Measurements from ENCODE around the gene RPL29. TPM values are rescaled to one million over a fixed set of nuclear protein-coding genes. Genes with fewer than 3 reads are reported as not detected.
"Not testable (repeated sequence)": the region's sequence is repeated elsewhere in the genome, so short reads cannot be mapped to it uniquely, and the experiment has no call there.

Gene RPL29
- total RNA-seq, 2 donors from 2014 or later, result 1,051 to 1,273 TPM

DNA sequence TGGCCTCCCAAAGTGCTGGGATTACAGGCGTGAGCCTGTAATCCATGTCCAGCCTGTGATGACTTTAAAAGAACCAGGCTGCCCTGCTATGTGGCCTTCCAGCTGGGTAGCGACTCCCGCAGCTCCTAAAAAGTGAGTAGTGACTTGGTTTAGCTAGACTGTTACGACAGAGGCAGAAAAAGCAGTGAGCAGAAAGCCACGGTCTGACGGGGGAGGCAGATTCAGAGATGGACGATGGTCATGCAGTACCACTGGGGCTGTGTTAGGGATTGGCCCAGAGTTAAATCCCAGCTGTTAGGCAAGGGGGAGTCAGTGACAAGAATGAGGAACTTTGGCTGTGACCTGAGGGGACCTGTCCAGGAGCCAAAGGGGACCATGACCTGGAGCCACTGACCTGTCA, 3.1 kb upstream of the RPL29 start:
- Histone ChIP-seq H3K36me3 (peaks cover 8% of the 10 kb centered on the region), H3K27me3 (no peaks in the 10 kb centered on the region), H3K9ac (ENCODE audit: low read depth in 2 of 2, low read length in 2 of 2) (no peak overlapping the region), H3K27ac (no peak overlapping the region), H3K4me1 (peaks cover 6% of the 10 kb centered on the region), H3K4me3 (no peak overlapping the region), H3K9me3 (no peaks in the 10 kb centered on the region)
- no peak for DNase-seq
- TF ChIP-seq, protein P1, sequence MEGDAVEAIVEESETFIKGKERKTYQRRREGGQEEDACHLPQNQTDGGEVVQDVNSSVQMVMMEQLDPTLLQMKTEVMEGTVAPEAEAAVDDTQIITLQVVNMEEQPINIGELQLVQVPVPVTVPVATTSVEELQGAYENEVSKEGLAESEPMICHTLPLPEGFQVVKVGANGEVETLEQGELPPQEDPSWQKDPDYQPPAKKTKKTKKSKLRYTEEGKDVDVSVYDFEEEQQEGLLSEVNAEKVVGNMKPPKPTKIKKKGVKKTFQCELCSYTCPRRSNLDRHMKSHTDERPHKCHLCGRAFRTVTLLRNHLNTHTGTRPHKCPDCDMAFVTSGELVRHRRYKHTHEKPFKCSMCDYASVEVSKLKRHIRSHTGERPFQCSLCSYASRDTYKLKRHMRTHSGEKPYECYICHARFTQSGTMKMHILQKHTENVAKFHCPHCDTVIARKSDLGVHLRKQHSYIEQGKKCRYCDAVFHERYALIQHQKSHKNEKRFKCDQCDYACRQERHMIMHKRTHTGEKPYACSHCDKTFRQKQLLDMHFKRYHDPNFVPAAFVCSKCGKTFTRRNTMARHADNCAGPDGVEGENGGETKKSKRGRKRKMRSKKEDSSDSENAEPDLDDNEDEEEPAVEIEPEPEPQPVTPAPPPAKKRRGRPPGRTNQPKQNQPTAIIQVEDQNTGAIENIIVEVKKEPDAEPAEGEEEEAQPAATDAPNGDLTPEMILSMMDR (IDR thresholded peaks at IDR 0.05), result no peak
- intact Hi-C loops (cut with DNase I), result no loop called here

DNA sequence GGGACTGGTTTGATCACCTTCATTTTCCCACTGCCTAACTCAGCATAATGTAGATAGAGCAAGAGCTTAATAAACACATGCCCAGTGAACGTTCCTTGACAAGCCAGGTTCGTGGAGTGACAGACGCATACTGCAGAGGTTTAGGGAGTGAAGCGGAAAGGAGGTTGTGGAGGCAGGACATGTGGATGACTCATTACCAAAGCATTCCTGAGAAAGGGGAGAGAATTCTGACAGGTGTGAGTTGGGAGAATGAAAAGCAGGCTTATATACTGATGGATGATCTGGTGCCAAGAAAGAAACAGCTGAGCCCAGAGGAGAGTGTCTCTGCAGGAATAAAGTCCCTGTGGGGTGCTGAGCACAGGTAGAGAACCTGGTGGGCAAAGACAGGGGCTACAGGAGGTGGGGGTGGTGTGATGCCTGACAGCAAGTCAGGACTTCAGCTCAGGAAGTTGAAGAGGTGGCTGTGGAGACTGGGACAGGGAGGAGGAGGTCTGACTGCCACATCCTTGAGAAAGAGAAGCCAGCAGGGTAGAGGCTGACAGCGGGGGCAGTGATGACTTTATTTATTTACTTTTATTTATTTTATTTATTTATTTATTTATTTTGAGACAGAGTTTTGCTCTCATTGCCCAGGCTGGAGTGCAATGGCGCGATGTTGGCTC, 2.4 kb upstream of the RPL29 start:
- Histone ChIP-seq H3K27ac (no peak overlapping the region), H3K36me3 (peaks cover 9% of the 10 kb centered on the region), H3K9ac (ENCODE audit: low read depth in 2 of 2, low read length in 2 of 2) (no peak overlapping the region), H3K27me3 (no peaks in the 10 kb centered on the region), H3K9me3 (no peaks in the 10 kb centered on the region), H3K4me1 (peaks cover 6% of the 10 kb centered on the region), H3K4me3 (no peak overlapping the region)
- no peak for DNase-seq
- intact Hi-C loops (cut with DNase I), result no loop called here
- TF ChIP-seq, protein P1 (IDR thresholded peaks at IDR 0.05), result no peak

DNA sequence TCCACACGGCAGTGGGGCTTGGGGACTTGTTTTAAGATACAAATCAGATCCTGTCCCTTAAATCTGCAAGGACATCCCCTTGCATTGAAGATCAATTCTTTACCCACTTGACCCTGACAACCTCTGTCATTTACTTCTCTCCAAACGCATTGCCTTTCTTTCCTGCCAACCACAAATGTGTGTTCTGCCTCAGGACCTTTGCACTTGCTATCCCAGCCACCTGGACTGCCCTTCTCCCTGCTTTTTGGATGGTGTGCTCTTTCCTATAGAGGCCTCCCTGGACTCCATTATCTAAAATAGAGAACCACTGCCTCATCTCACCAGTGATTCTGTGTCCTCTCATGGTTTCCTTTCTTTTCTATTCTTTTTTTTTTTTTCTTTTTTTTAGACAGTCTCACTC, 1.5 kb upstream of the RPL29 start:
- Histone ChIP-seq H3K4me1 (peaks cover 6% of the 10 kb centered on the region), H3K9ac (ENCODE audit: low read depth in 2 of 2, low read length in 2 of 2) (no peak overlapping the region), H3K36me3 (peaks cover 9% of the 10 kb centered on the region), H3K27me3 (no peaks in the 10 kb centered on the region), H3K27ac (no peak overlapping the region), H3K9me3 (no peaks in the 10 kb centered on the region), H3K4me3 (no peak overlapping the region)
- intact Hi-C loops (cut with DNase I), result no loop called here
- TF ChIP-seq, protein P1 (IDR thresholded peaks at IDR 0.05), result no peak
- no peak for DNase-seq

DNA sequence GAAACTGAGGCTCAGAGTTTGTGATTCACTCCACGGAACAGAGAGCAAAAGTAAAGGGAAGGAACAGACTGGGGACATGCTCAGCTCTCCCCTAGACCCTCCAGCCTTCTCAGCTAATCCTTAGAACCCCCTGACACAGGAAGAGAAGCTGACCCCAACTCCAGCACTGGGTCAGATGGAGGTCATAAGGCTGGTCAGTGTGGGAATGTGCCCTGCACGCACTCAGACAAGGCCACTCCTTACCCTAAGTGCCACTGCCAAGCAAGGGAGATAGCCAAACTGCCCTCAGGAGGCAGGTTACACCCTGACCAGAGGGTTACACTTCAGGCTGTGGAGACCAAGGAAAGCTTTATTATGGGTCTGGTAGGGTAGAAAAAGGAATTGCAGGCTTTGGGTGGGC, 1.2 kb downstream of the RPL29 start:
- no peak for DNase-seq
- no peaks in the 10 kb centered on the region for H3K9me3 ChIP-seq
- H3K27ac ChIP-seq, result no peak overlapping the region
- peaks cover 6% of the 10 kb centered on the region for H3K4me1 ChIP-seq
- H3K36me3 ChIP-seq, result peaks cover 9% of the 10 kb centered on the region
- no peaks in the 10 kb centered on the region for H3K27me3 ChIP-seq
- H3K4me3 ChIP-seq, result peak overlapping the region; percentile 75
- intact Hi-C loops (cut with DNase I), result no loop called here
- TF ChIP-seq, protein P1 (IDR thresholded peaks at IDR 0.05), result no peak
- H3K9ac ChIP-seq (ENCODE audit: low read depth in 2 of 2, low read length in 2 of 2), result peak overlapping the region; percentile 99

DNA sequence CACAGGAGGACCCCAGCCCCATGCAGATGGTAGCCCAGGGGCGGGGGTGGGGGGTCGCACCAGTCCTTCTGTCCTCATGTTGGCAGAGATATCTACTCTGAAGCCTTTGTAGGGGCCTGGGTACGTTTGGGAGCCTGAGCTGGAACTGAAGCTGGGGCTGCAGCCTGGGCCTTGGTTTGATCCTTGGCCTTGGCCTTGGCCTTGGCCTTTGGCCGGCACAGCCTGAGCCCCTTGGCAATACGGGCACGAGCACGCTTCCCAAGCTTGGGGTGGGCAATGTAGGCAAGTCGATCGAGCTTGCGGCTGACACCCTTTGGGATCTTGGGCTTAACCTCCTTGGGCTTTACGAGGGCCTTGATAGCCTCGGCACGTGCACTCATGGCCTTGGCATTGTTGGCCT, 2.0 kb downstream of the RPL29 start:
- H3K9ac ChIP-seq (ENCODE audit: low read depth in 2 of 2, low read length in 2 of 2); intact Hi-C loops (cut with DNase I); H3K4me1 ChIP-seq; H3K4me3 ChIP-seq; H3K36me3 ChIP-seq; DNase-seq; H3K27ac ChIP-seq; H3K9me3 ChIP-seq; H3K27me3 ChIP-seq: not testable (repeated sequence)

DNA sequence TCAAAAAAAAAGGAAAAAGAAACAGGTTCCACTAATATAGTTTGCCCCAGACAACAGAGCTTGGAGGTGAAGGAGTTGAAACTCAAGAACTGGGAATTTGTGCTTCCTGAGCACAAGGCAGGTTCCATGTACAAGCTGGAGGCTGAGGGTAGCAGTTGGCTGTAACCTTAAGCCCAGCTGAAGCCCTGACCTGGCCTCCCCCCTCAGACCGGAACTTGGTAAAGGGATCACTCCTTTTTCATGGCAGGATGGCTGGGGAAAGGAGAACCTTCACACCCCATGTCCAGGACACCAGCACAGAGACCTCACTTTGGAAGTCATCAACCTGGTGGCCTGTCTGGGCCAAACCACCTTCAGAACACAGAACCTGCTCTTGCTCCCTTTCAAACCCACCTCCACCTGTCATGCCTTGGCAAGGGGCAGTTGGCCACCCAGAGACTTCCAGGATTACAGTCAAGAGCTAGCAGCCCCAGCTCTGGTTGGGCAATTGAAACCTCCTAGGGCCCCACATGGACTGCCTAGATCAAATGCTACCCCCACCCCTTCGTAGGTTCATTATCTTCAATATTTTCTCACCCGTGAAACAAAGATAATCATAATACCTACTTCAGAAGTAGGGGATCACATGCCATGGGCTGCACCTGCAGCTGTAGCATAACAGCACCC, 3.5 kb downstream of the RPL29 start:
- Histone ChIP-seq H3K9me3 (no peaks in the 10 kb centered on the region), H3K27ac (no peak overlapping the region), H3K4me1 (peaks cover 6% of the 10 kb centered on the region), H3K4me3 (no peak overlapping the region), H3K27me3 (no peaks in the 10 kb centered on the region), H3K36me3 (peaks cover 9% of the 10 kb centered on the region), H3K9ac (ENCODE audit: low read depth in 2 of 2, low read length in 2 of 2) (peak overlapping the region; percentile 20 to 46)
- TF ChIP-seq, protein P1 (IDR thresholded peaks at IDR 0.05), result no peak
- DNase-seq, result no peak
- intact Hi-C loops (cut with DNase I), result no loop called here

DNA sequence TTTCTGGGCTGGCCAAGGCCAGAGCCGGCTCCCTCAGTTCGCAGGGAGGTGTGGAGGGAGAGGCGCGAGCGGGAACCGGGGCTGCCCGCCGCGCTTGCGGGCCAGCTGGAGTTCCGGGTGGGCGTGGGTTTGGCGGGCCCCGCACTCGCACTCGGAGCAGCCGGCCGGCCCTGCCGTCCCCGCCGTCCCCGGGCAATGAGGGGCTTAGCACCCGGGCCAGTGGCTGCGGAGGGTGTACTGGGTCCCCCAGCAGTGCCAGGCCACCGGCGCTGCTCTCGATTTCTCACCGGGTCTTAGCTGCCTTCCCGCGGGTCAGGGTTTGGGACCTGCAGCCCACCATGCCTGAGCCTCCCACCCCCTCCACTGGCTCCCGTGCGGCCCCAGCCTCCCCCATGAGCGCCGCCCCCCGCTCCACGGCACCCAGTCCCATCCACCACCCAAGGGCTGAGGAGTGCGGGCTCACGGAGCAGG, 5.2 kb downstream of the RPL29 start:
- intact Hi-C loops (cut with DNase I); H3K4me1 ChIP-seq; H3K36me3 ChIP-seq; H3K4me3 ChIP-seq; H3K27me3 ChIP-seq; H3K9me3 ChIP-seq; DNase-seq; H3K27ac ChIP-seq; H3K9ac ChIP-seq (ENCODE audit: low read depth in 2 of 2, low read length in 2 of 2): not testable (repeated sequence)

Data from colonic mucosa (tissue), 4 donors.